Measurements from ENCODE around the gene ASNS.
"Not testable (repeated sequence)": the region's sequence is repeated elsewhere in the genome, so short reads cannot be mapped to it uniquely, and the experiment has no call there.

Gene ASNS

DNA sequence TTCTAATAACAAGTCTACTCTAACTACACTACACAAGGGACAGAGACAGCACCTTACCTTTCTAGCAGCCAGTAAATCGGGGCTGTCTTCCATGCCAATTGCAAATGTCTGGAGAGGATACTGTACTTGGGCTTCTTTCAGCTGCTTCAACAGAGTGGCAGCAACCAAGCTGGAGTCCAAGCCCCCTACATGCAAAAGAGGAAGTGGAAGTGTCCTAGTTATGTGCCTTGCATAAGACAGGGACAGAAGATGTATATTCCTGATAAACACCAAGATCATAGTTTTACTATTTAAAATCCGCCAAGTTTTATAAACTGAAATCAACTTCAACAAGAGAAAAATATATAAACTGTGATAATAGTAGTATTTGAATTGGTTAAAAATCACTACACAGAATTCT, 14.0 kb downstream of the ASNS start:
- Histone ChIP-seq H3K4me3 (ENCODE audit: insufficient read depth, low read length, poor library complexity, severe bottlenecking) (no peak overlapping the region), H3K27me3 (ENCODE audit: low read length) (no peaks in the 10 kb centered on the region), H2AFZ (ENCODE audit: low read depth, low read length, severe bottlenecking) (no peak overlapping the region), H3K79me2 (ENCODE audit: insufficient read depth, low read length) (peaks cover 5% of the 10 kb centered on the region), H3K9ac (ENCODE audit: low read length) (no peak overlapping the region), H3K27ac (ENCODE audit: low read depth, low read length) (no peak overlapping the region), H3K36me3 (ENCODE audit: low read length) (peaks cover 75% of the 10 kb centered on the region), H4K20me1 (ENCODE audit: low read depth, low read length) (no peaks in the 10 kb centered on the region), H3K9me3 (ENCODE audit: insufficient read depth, low read length) (no peaks in the 10 kb centered on the region), H3K9me2 (replicated peaks; ENCODE audit: insufficient read depth, low read length) (no peaks in the 10 kb centered on the region), H3F3A (ENCODE audit: insufficient read depth) (no peaks in the 10 kb centered on the region), H3K4me2 (ENCODE audit: low read depth, low read length, poor library complexity, severe bottlenecking) (no peak overlapping the region)
- TF ChIP-seq, protein P1, sequence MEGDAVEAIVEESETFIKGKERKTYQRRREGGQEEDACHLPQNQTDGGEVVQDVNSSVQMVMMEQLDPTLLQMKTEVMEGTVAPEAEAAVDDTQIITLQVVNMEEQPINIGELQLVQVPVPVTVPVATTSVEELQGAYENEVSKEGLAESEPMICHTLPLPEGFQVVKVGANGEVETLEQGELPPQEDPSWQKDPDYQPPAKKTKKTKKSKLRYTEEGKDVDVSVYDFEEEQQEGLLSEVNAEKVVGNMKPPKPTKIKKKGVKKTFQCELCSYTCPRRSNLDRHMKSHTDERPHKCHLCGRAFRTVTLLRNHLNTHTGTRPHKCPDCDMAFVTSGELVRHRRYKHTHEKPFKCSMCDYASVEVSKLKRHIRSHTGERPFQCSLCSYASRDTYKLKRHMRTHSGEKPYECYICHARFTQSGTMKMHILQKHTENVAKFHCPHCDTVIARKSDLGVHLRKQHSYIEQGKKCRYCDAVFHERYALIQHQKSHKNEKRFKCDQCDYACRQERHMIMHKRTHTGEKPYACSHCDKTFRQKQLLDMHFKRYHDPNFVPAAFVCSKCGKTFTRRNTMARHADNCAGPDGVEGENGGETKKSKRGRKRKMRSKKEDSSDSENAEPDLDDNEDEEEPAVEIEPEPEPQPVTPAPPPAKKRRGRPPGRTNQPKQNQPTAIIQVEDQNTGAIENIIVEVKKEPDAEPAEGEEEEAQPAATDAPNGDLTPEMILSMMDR (IDR thresholded peaks at IDR 0.05; ENCODE audit: insufficient read depth, low read length, poor library complexity, severe bottlenecking) = no peak
- no peak for TF ChIP-seq EZH2phosphoT487 (conservative IDR thresholded peaks at IDR 0.05; ENCODE audit: low read length)

DNA sequence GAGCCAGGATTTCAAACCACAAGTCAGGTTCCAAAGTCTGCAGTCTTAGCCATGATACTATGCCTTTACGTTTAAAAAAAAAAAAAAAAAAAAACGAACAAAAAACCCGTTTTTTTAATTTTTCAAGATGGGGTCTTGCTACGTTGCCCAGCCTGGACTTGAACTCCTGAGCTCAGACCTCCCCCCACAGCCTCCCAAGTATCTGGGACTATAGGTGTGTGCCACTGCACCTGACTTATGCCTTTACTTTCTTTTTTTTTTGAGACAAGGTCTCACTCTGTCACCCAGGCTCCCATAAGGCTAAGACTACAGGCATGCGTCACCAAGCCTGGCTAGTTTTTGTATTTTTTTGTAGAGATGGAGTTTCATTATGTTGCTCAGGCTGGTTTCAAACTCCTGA, 14.7 kb downstream of the ASNS start:
- TF ChIP-seq, protein P1 (IDR thresholded peaks at IDR 0.05; ENCODE audit: insufficient read depth, low read length, poor library complexity, severe bottlenecking) = no peak
- TF ChIP-seq EZH2phosphoT487 (conservative IDR thresholded peaks at IDR 0.05; ENCODE audit: low read length) = no peak
- H4K20me1 ChIP-seq (ENCODE audit: low read depth, low read length) = no peaks in the 10 kb centered on the region
- no peaks in the 10 kb centered on the region for H3F3A ChIP-seq (ENCODE audit: insufficient read depth)
- H3K36me3 ChIP-seq (ENCODE audit: low read length) = peaks cover 76% of the 10 kb centered on the region
- H3K27ac ChIP-seq (ENCODE audit: low read depth, low read length) = no peak overlapping the region
- no peaks in the 10 kb centered on the region for H3K9me3 ChIP-seq (ENCODE audit: insufficient read depth, low read length)
- no peak overlapping the region for H3K4me3 ChIP-seq (ENCODE audit: insufficient read depth, low read length, poor library complexity, severe bottlenecking)
- no peaks in the 10 kb centered on the region for H3K79me2 ChIP-seq (ENCODE audit: insufficient read depth, low read length)
- no peak overlapping the region for H2AFZ ChIP-seq (ENCODE audit: low read depth, low read length, severe bottlenecking)
- no peaks in the 10 kb centered on the region for H3K27me3 ChIP-seq (ENCODE audit: low read length)
- no peak overlapping the region for H3K4me2 ChIP-seq (ENCODE audit: low read depth, low read length, poor library complexity, severe bottlenecking)
- H3K9ac ChIP-seq (ENCODE audit: low read length) = no peak overlapping the region
- no peaks in the 10 kb centered on the region for H3K9me2 ChIP-seq (replicated peaks; ENCODE audit: insufficient read depth, low read length)

DNA sequence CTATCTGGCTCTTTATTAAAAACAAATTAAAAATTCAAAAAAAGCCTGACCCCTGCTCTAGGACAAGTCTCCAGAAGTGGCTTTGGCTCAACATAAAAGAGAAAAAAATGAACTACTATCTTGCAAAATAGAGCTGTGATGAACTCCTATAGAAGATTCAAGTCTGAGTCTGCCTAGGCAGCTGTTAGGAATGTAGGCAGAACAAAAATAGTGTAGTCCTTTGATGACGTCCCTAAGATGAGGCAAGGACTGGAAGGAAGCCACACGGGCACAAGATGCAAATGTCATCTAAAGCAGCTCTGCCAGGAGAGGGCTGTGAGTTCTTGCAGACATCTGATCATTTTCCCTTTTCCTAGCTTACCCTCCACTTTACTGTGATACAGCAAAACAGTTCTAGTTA, 20.5 kb downstream of the ASNS start:
- no peak overlapping the region for H3K4me2 ChIP-seq (ENCODE audit: low read depth, low read length, poor library complexity, severe bottlenecking)
- no peaks in the 10 kb centered on the region for H3K9me3 ChIP-seq (ENCODE audit: insufficient read depth, low read length)
- peaks cover 51% of the 10 kb centered on the region for H3K36me3 ChIP-seq (ENCODE audit: low read length)

DNA sequence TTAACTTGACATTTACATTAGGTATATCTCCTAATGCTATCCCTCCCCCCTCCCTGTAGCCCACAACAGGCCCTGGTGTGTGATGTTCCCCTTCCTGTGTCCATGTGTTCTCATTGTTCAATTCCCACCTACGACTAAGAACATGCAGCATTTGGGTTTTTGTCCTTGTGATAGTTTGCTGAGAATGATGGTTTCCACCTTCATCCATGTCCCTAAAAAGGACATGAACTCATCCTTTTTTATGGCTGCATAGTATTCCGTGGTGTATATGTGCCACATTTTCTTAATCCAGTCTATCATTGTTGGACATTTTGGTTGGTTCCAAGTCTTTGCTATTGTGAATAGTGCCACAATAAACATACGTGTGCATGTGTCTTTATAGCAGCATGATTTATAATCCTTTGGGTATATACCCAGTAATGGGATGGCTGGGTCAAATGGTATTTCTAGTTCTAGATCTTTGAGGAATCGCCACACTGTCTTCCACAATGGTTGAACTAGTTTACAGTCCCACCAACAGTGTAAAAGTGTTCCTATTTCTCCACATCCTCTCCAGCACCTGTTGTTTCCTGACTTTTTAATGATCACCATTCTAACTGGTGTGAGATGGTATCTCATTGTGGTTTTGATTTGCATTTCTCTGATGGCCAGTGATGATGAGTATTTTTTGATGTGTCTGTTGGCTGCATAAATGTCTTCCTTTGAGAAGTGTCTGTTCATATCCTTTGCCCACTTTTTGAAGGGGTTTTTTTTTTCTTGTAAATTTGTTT, 21.8 kb downstream of the ASNS start:
- H3F3A ChIP-seq (ENCODE audit: insufficient read depth); H3K4me3 ChIP-seq (ENCODE audit: insufficient read depth, low read length, poor library complexity, severe bottlenecking); H3K27ac ChIP-seq (ENCODE audit: low read depth, low read length); H3K9ac ChIP-seq (ENCODE audit: low read length); H3K79me2 ChIP-seq (ENCODE audit: insufficient read depth, low read length); H3K9me3 ChIP-seq (ENCODE audit: insufficient read depth, low read length); H3K27me3 ChIP-seq (ENCODE audit: low read length); H3K9me2 ChIP-seq (replicated peaks; ENCODE audit: insufficient read depth, low read length); H3K4me2 ChIP-seq (ENCODE audit: low read depth, low read length, poor library complexity, severe bottlenecking); H2AFZ ChIP-seq (ENCODE audit: low read depth, low read length, severe bottlenecking); H4K20me1 ChIP-seq (ENCODE audit: low read depth, low read length): not testable (repeated sequence)
- peaks cover 39% of the 10 kb centered on the region for H3K36me3 ChIP-seq (ENCODE audit: low read length)

More for the DNA sequence above, 20.5 kb downstream of the ASNS start:
- H2AFZ ChIP-seq (ENCODE audit: low read depth, low read length, severe bottlenecking) = no peak overlapping the region
- no peaks in the 10 kb centered on the region for H3K79me2 ChIP-seq (ENCODE audit: insufficient read depth, low read length)
- no peaks in the 10 kb centered on the region for H3K27me3 ChIP-seq (ENCODE audit: low read length)
- H3K4me3 ChIP-seq (ENCODE audit: insufficient read depth, low read length, poor library complexity, severe bottlenecking) = no peak overlapping the region
- H3F3A ChIP-seq (ENCODE audit: insufficient read depth) = no peaks in the 10 kb centered on the region
- H4K20me1 ChIP-seq (ENCODE audit: low read depth, low read length) = no peaks in the 10 kb centered on the region
- H3K9ac ChIP-seq (ENCODE audit: low read length) = no peak overlapping the region
- H3K27ac ChIP-seq (ENCODE audit: low read depth, low read length) = no peak overlapping the region
- TF ChIP-seq, protein P1 (IDR thresholded peaks at IDR 0.05; ENCODE audit: insufficient read depth, low read length, poor library complexity, severe bottlenecking) = no peak
- TF ChIP-seq EZH2phosphoT487 (conservative IDR thresholded peaks at IDR 0.05; ENCODE audit: low read length) = no peak
- no peaks in the 10 kb centered on the region for H3K9me2 ChIP-seq (replicated peaks; ENCODE audit: insufficient read depth, low read length)

All from SU-DHL-6 (cell line).